GM08714 (cell line): Measurements from ENCODE around the gene FIS1.
"Not testable (repeated sequence)": the region's sequence is repeated elsewhere in the genome, so short reads cannot be mapped to it uniquely, and the experiment has no call there.

Experiments used
- H3K4me3 ChIP-seq: fragments of 200-500 bp; sonication (Bioruptor generic); 2 replicates; pipeline ENCODE4 v1.5.1; 2014; ENCODE audit warnings: mild to moderate bottlenecking, low read length, inconsistent platforms
- ZNF274 ChIP-seq: IDR thresholded peaks from 2 replicates; pipeline ENCODE4 v1.6.1; 2012; ENCODE audit warnings: mild to moderate bottlenecking, low read depth, low read length

Gene FIS1

DNA sequence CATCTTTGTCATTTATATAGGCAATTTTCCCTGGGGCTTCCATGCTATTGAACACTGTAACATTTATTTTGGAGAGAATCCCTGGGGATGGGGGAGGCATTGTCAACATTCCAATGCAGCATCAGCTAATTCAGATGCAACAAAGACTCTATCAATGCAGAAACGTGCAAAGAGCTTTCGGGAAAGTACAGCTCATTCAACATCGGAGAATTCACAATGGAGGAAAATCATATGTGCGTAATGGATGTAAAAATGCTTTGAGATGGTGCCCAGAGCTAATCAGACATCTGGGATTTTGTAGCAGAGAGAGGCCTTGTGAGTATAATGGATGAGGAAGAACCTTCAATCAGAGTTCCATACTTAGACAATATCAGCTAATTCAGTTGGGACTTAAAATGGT is 28.3 kb upstream of the FIS1 start:
- H3K4me3 ChIP-seq = no peak overlapping the region
- no peak for TF ChIP-seq ZNF274

DNA sequence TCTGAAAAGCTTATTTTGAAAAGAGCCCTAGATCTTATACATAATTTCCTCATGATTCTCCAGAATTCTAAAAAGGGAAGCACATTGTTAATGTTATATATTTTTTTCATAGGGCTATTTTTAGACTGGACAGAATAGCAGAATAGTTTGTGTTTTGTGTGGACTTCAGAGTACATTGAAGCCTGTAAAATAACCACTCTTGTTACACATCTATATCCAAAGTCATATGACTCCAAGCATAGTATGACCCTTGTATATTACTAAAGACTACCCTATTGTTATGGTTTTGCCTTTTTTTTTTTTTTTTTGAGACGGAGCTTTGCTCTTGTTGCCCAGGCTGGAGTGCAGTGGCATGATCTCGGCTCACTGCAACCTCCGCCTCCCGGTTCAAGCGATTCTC is 26.1 kb upstream of the FIS1 start:
- TF ChIP-seq ZNF274 = no peak

GRCh38 chr7:101269664-101270063 is 24.8 kb upstream of the FIS1 start:
- H3K4me3 ChIP-seq = no peak overlapping the region
- no peak for TF ChIP-seq ZNF274

More for the DNA sequence above, 26.1 kb upstream of the FIS1 start:
- no peak overlapping the region for H3K4me3 ChIP-seq

- TF ChIP-seq ZNF274 = no peak
- H3K4me3 ChIP-seq = no peak overlapping the region
These were observed 21.0 kb upstream of the FIS1 start for GRCh38 chr7:101265622-101266516.

GRCh38 chr7:101264102-101264706 is 19.3 kb upstream of the FIS1 start:
- H3K4me3 ChIP-seq = not testable (repeated sequence)

DNA sequence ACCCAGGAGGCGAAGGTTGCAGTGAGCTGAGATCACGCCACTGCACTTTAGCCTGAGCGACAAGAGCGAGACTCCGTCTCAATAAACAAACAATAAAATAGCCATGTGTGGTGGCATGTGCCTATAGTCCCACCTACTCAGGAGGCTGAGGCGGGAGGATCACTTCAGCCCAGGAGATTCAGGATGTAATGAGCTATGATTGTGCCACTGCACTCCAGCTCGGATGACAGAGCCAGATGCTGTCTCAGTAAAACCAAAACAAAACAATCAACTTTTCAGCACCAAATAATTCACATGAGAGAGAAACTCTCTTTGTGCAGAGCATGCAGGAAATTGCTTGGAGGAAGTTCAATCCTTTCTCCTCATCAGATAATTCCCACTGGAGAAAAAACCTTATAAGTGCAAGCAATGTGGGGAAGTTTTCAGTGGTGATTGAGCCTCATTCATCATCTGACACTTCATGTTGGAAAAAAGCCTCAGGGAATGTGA is 13.4 kb upstream of the FIS1 start:
- TF ChIP-seq ZNF274 = no peak
- no peak overlapping the region for H3K4me3 ChIP-seq

DNA sequence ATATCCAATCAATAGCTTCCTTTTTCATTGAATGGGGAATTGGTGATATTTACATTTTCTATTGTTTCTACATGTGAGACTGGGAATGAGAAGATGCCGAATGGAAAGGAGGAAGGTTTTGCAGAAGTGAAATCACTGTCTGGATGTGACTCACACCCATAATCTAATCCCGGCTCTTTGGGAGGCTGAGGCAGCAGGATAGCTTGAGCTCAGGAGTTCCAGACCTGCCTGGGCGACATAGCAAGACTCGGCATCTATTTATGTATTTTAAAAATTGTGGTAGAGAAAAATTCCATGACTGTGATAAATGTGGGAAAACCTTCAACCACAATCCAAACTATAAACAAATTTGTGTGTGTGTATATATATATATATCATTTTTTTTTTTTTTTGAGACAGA is 10.9 kb upstream of the FIS1 start:
- no peak overlapping the region for H3K4me3 ChIP-seq
- TF ChIP-seq ZNF274 = no peak

DNA sequence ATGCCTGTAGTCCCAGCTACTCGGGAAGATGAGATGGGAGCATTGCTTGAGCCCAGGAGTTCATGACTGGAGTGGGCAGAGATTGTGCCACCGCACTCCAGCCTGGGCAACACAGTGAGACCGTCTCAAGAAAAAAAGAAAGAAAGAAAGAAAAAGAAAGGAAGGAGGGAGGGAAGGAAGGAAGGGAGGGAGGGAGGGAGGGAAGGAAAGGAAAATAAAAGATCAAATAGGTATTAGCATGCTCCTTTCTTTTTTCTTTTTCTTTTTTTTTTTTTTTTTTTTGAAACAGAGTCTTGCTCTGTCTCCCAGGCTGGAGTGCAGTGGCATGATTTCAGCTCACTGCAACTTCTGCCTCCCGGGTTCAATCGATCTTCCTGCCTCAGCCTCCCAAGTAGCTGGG is 8.3 kb upstream of the FIS1 start:
- not testable (repeated sequence) for H3K4me3 ChIP-seq

GRCh38 chr7:101251871-101252659 is 7.2 kb upstream of the FIS1 start:
- peak overlapping the region; percentile 99 for H3K4me3 ChIP-seq
- no peak for TF ChIP-seq ZNF274

- peak overlapping the region; percentile 99; the same call in 1 of the 2 replicates for H3K4me3 ChIP-seq
- no peak for TF ChIP-seq ZNF274
These were observed 5.4 kb upstream of the FIS1 start for GRCh38 chr7:101250324-101250723.

GRCh38 chr7:101248276-101248675 is 3.4 kb upstream of the FIS1 start:
- no peak for TF ChIP-seq ZNF274
- H3K4me3 ChIP-seq = no peak overlapping the region

- peak overlapping the region; percentile 71; the same call in 1 of the 2 replicates for H3K4me3 ChIP-seq
These were observed 327 bp upstream of the FIS1 start for GRCh38 chr7:101245147-101245668.

DNA sequence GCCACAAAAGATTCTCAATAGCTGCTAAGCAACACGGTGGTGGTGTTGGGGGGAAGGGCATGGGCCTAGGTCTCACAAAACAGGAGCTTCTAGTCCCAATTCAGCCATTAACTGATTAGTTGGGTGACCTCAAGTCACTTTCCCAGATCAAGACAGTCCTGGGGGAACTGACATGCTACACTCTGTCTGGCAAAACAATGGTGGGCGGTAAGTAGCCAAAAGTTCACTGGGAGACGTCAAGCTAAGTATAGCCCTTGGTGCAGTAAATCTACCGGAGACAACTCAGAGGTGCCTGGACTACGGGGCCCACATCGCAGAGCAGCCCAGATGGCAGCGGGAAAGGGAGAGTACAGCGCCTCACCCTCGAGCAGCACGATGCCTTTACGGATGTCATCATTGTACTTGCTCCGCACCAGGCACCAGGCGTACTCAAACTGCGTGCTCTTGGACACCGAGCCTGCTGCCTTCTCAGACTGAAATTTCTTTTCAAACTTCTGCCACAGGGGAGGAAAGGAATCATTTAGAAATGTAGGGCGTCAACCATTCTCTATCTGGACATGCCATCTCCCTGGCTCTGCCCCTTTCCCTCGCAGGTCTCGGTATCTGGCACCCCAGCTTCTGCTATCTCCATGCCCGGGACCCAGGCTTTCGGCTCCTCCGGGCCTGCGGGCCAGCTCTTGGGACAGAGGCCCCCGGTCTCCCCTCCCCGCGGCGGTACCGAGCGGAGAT is 1.1 kb downstream of the FIS1 start:
- TF ChIP-seq ZNF274 = no peak
- H3K4me3 ChIP-seq = peak overlapping the region; percentile 71; the same call in 1 of the 2 replicates

More at GRCh38 chr7:101245147-101245668, 327 bp upstream of the FIS1 start:
- no peak for TF ChIP-seq ZNF274
